Suprapubic skin (tissue), 3 donors: ENCODE measurements around the gene LRFN3.

Source experiments
- CTCF ChIP-seq, 2 donors: fragments of 200-600 bp in 1 of 2; fragments of 450-650 bp in 1 of 2; sonication (generic) in 1 of 2; IDR thresholded peaks; one replicate each; pipeline ENCODE4 v1.5.1; 2016 to 2019; ENCODE audit warnings: antibody characterized with exemption in 2 of 2, mild to moderate bottlenecking in 1 of 2, moderate library complexity in 1 of 2
- POLR2A ChIP-seq, 2 donors: fragments of 450-650 bp; IDR thresholded peaks; one replicate each; pipeline ENCODE4 v1.6.1; 2017; ENCODE audit warnings: antibody characterized with exemption in 2 of 2, mild to moderate bottlenecking in 2 of 2, moderate library complexity in 2 of 2

- TF ChIP-seq POLR2A (IDR thresholded peaks at IDR 0.05) = no peak
- TF ChIP-seq CTCF (IDR thresholded peaks at IDR 0.05) = no peak
These were observed 35.0 kb upstream of the LRFN3 start for GRCh38 chr19:35901055-35901644.
